Activated naive CD4-positive, alpha-beta T cell treated with anti-CD3 and anti-CD28 coated beads, Interleukin-2, amount 50 U/mL, for 72 hours (primary cell): ENCODE results near the gene ARHGAP12. TPM values are rescaled to one million over a fixed set of nuclear protein-coding genes. Genes with fewer than 3 reads are reported as not detected.

ENCODE experiments used
- ATAC-seq, 2 donors: fragments of 150-1000 bp; cut with Tn5 transposase; 2 replicates each; pipeline ENCODE4 v1.10.0; 2021; ENCODE audit warnings: mild to moderate bottlenecking in 2 of 2, moderate library complexity in 2 of 2
- DNase-seq, 2 donors: peaks; one replicate each; pipeline ENCODE4 v3.0.0; 2021 to 2022; ENCODE audit warnings: low spot score in 2 of 2
- H3K27ac Mint-ChIP-seq, 2 donors: one replicate each; pipeline ENCODE4 v1.8.0; 2022; ENCODE audit warnings: mild to moderate bottlenecking in 2 of 2, mixed read lengths in 2 of 2
- H3K36me3 Mint-ChIP-seq, 2 donors: one replicate each; pipeline ENCODE4 v1.8.0; 2022; ENCODE audit warnings: mixed read lengths in 2 of 2
- H3K9me3 Mint-ChIP-seq, 2 donors: one replicate each; pipeline ENCODE4 v1.8.0; 2022; ENCODE audit warnings: mixed read lengths in 2 of 2
- total RNA-seq, 2 donors: library from RNA; stranded (reverse); gene quantifications; one replicate each; pipeline ENCODE4 v1.2.3, GENCODE V29; 2022

Gene ARHGAP12
- total RNA-seq, 2 donors from 2014 or later: 4.8 to 6.4 TPM

GRCh38 chr10:31759124-31759798 is 169.4 kb downstream of the ARHGAP12 start:
- peak overlapping the region; percentile 92 to 99 for H3K27ac Mint-ChIP-seq
- ATAC-seq (peak; percentile 10 to 57), DNase-seq (peak; percentile 50 to 80)
- peaks cover 0 to 11% of the 10 kb centered on the region in 2 donors for H3K36me3 Mint-ChIP-seq
- H3K9me3 Mint-ChIP-seq: no peaks in the 10 kb centered on the region

GRCh38 chr10:31758495-31758894 is 170.1 kb downstream of the ARHGAP12 start:
- Mint-ChIP-seq H3K36me3 (peaks cover 0 to 11% of the 10 kb centered on the region in 2 donors), H3K9me3 (no peaks in the 10 kb centered on the region), H3K27ac (peak overlapping the region in 1 of 2 donors; percentile 92)
- ATAC-seq: no peak
- DNase-seq: no peak

GRCh38 chr10:31757831-31758230 is 170.8 kb downstream of the ARHGAP12 start:
- ATAC-seq (no peak), DNase-seq (no peak)
- H3K36me3 Mint-ChIP-seq: peaks cover 0 to 11% of the 10 kb centered on the region in 2 donors
- H3K9me3 Mint-ChIP-seq: no peaks in the 10 kb centered on the region
- H3K27ac Mint-ChIP-seq: peak overlapping the region in 1 of 2 donors; percentile 92

- ATAC-seq (no peak), DNase-seq (peak in 1 of 2 donors; percentile 48)
- H3K36me3 Mint-ChIP-seq: peaks cover 0 to 7% of the 10 kb centered on the region in 2 donors
- H3K27ac Mint-ChIP-seq: peak overlapping the region; percentile 29 to 92
- H3K9me3 Mint-ChIP-seq: no peaks in the 10 kb centered on the region
Measured at GRCh38 chr10:31757386-31757791, 171.2 kb downstream of the ARHGAP12 start.

GRCh38 chr10:31756729-31757110 is 171.9 kb downstream of the ARHGAP12 start:
- ATAC-seq (no peak), DNase-seq (peak in 1 of 2 donors; percentile 34)
- no peaks in the 10 kb centered on the region for H3K9me3 Mint-ChIP-seq
- H3K27ac Mint-ChIP-seq: peak overlapping the region in 1 of 2 donors; percentile 92
- peaks cover 0 to 6% of the 10 kb centered on the region in 2 donors for H3K36me3 Mint-ChIP-seq

GRCh38 chr10:31756101-31756728 is 172.4 kb downstream of the ARHGAP12 start:
- no peaks in the 10 kb centered on the region for H3K9me3 Mint-ChIP-seq
- DNase-seq: no peak
- H3K27ac Mint-ChIP-seq: peak overlapping the region in 1 of 2 donors; percentile 92
- no peak for ATAC-seq
- peaks cover 0 to 4% of the 10 kb centered on the region in 2 donors for H3K36me3 Mint-ChIP-seq

Other genes starting within 250 kb of the ARHGAP12 start
- gene KIF5B, start 127.6 kb upstream of the ARHGAP12 start, total RNA-seq: 10 to 100 TPM; 48.5 to 95.1 TPM